ENCODE measurements around the gene MMP25. TPM values are rescaled to one million over a fixed set of nuclear protein-coding genes. Genes with fewer than 3 reads are reported as not detected.

The MMP25 gene
- total and polyA plus RNA-seq, 9 of the 15 experiments (the other 6 are each of a cell fraction or from before 2014, with no cell fraction given): 0.03 to 0.04 TPM; not detected in 7

- TF ChIP-seq FOXM1 (IDR thresholded peaks at IDR 0.05; ENCODE audit: low read depth) (no peak), FOXM1 (CRISPR knock-in tag; IDR thresholded peaks at IDR 0.05; ENCODE audit: low read depth) (no peak), FUS (optimal IDR thresholded peaks at IDR 0.05; ENCODE audit: low read depth, low read length) (no peak), ATF3 (IDR thresholded peaks at IDR 0.05) (no peak), ATF3 (CRISPR knock-in tag; conservative IDR thresholded peaks at IDR 0.05) (no peak), ZBTB1 (CRISPR knock-in tag; IDR thresholded peaks at IDR 0.05; ENCODE audit: borderline replicate concordance, low read depth) (no peak), TAF1 (IDR thresholded peaks at IDR 0.05; ENCODE audit: control insufficient read depth, extremely low read depth, insufficient read depth, low read length, severe bottlenecking) (no peak), HIVEP1 (CRISPR knock-in tag; IDR thresholded peaks at IDR 0.05) (no peak), ZNF639 (CRISPR knock-in tag; conservative IDR thresholded peaks at IDR 0.05 in 1 of 2, IDR thresholded peaks at IDR 0.05 in 1 of 2) (0 out of 4 replicates have a peak, but pooled peaks of 1 of the 2 experiments have one; percentile 39), NUFIP1 (IDR thresholded peaks at IDR 0.05; ENCODE audit: partially characterized antibody) (no peak), MEIS2 (IDR thresholded peaks at IDR 0.05; ENCODE audit: partially characterized antibody) (no peak), SOX6 (IDR thresholded peaks at IDR 0.05) (no peak), ZNF830 (CRISPR knock-in tag; IDR thresholded peaks at IDR 0.05) (no peak), RBBP5 (IDR thresholded peaks at IDR 0.05; ENCODE audit: borderline replicate concordance, insufficient read depth, low read length, poor library complexity, severe bottlenecking) (no peak), ZNF232 (CRISPR knock-in tag; IDR thresholded peaks at IDR 0.05) (no peak), ZNF436 (CRISPR knock-in tag; IDR thresholded peaks at IDR 0.05) (no peak), CREB5 (CRISPR knock-in tag; IDR thresholded peaks at IDR 0.05) (no peak), ETV5 (CRISPR knock-in tag; IDR thresholded peaks at IDR 0.05; ENCODE audit: low read depth) (0 out of 2 replicates have a peak, but pooled peaks have one; percentile 11), CTCFL (IDR thresholded peaks at IDR 0.05; ENCODE audit: borderline replicate concordance, insufficient read depth, low read depth, low read length, poor library complexity, severe bottlenecking) (no peak), MECOM (CRISPR knock-in tag; IDR thresholded peaks at IDR 0.05) (no peak)
These were observed 23.5 kb upstream of the MMP25 start (continued) for GRCh38 chr16:3022684-3023414.

Measured in K562 (cell line).